ENCODE measurements around the gene KCNK7. TPM values are rescaled to one million over a fixed set of nuclear protein-coding genes. Genes with fewer than 3 reads are reported as not detected.
"Not testable (repeated sequence)": the region's sequence is repeated elsewhere in the genome, so short reads cannot be mapped to it uniquely, and the experiment has no call there.

The KCNK7 gene
- total RNA-seq, 1 donor from 2014 or later: 2.2 TPM

DNA sequence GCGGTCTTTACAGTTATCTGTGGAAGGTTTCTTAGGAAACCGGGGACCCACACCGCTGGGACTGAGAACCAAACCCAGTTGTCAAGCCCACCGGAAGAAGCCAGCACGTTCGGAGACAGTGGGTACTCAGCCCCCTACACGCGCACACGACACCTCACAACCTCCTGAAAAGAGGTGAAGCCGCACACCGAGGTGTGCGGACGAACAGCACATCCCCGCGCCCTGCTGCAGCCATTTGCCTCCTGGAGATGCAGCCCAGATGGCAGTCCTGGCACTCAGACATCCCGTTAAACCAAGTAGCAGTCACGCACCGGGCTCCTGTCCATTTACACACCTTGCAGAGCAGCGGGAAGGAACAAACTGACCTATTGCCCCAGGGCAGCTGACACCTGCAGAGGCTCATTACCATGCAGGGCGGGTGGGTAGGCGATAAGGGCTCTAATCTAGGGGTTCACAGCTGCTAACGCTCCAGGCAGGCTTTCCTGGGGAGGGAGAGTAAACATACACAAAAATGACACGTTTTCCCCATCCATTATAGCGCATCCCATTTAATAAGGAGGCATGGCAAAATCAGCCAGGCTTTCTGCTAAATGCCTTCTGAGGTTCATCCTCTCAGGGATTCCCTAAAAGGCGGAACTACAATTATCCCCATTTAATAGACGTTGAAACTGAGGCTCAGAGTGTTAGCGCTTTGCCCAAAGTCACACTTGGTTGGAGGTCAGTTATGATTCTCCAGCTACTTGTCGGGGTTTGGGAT, 20.6 kb downstream of the KCNK7 start:
- intact Hi-C loops (cut with micrococcal nuclease): loop anchor here (1.0 to 5.0 kb wide), 13 partner anchors 13 to 765 kb away; partner anchors contain the start of genes BANF1, CFL1, EIF1AD and FAU

DNA sequence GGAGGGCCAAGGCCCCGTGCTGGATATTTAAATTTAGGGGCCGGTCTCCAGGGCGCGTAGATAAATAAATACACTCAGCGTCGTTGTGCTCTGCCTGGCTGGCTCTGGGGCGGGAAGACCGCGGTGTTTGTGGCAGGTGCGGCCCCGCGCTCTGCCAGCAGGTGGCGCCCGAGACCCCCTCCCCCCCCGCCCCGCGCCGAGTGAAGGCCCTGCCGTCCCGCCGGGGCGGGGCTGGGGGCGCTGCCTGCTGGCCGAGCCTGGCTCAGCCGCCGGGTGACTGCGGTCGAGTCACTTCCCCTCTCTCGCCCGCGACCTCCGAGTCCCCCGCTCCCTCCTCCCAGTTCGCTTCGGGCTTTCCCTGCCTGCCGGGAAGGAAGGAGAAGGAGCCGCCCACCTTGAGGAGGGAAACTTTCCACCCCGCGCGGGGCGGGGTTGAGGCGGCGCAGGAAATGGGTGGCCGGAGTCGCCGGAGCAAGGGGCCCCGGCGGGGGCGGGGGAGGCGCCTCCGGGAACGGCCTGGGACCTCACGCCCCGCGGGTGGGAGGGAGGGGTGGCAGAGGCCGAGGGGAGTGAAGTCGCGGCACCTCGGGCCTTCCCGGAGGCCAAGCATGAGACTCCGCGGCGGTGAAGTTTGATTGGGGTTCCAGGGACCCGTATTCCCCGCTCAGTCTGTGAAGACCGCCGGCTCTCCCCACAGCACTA, 21.3 kb downstream of the KCNK7 start:
- intact Hi-C loops (cut with micrococcal nuclease): loop anchor here (1.0 to 5.0 kb wide), 11 partner anchors 14 to 764 kb away; partner anchors contain the start of genes BANF1, CFL1, EIF1AD and FAU

DNA sequence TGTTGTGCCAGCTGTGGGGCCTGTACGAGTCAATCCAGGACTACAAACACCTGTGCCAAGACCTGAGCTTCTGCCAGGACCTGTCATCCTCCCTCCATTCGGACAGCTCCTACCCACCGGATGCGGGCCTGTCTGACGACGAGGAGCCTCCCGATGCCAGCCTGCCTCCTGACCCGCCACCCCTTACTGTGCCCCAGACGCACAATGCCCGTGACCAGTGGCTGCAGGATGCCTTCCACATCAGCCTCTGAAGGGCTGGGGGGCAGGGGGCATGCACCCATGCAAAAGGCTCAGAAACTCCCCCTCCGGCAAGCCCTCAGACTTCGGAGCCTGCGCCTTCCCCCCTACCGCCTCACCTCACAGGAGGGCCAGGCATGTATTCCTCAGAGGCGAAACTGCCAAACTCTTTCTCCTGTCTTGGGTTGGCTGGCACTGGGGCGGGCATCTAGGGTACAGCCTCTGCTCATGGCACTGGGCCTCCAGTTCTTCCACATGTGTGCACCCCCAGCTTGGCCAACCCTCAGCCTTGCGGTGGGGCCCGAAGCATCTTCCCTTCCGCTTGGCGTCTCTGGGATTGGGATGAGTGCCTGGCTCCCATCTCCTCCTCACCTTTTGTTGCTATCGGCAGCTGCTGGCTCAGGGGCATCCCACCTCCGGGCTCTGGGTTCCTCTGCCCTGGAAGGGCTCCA, 22.1 kb downstream of the KCNK7 start:
- intact Hi-C loops (cut with micrococcal nuclease): loop anchor here (1.0 to 5.0 kb wide), 12 partner anchors 15 to 763 kb away; partner anchors contain the start of genes BANF1, CFL1, EIF1AD and FAU

DNA sequence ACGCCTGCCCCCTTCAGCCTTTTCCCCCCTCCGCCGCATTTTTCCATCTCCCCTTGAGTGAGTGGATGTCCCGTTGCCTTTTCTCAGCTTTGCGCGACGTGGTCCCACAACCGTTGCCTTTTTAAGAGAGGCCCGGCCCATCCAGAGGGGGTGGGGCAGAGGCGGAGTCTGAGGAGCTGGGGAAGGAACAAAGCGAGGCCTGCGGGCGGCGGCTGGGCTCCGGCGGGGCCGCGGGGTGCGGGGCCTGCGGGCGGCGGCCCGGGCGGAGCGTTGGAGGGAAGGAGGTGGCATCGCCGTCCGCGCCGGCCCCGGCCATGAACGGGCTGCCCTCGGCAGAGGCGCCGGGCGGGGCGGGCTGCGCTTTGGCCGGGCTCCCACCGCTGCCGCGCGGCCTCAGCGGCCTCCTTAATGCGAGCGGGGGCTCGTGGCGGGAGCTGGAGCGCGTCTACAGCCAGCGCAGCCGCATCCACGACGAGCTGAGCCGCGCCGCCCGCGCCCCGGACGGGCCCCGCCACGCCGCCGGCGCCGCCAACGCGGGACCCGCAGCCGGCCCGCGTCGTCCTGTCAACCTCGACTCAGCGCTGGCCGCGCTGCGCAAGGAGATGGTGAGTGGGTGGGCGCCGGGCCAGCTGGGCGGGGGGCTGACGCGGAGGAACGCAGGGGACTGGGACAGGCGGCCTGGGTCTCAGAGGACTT, 23.1 kb downstream of the KCNK7 start, which contains the start of gene FAM89B:
TSS of gene FAM89B (plus strand) at position 183 of the 696 bp plus-strand sequence. CDS start at position 315, 132 bp downstream.
- intact Hi-C loops (cut with micrococcal nuclease): loop anchor here (2.0 to 5.0 kb wide), 3 partner anchors 48 to 545 kb away; partner anchors contain the start of genes FAU, MRPL49, SCYL1 and SNX15

DNA sequence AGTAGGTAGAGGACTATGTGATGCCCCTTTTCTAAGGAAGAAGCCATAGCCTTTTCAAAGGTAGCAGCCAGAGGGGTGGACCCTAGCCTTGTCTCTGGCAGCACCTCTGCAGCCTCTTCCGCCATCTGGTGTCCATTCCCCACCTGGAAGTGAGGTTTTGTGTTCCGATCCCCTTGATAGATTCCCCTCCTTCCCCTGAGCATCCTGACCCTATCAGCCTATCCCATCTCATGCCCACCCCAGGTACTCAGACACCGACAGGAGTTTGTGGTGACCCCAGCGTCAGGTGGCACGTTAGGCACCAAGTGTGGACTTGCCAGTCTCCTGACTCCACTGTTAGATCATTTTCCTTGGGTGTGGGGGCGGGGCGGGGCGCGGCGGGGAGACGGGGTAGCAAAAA, 23.7 kb downstream of the KCNK7 start:
- intact Hi-C loops (cut with micrococcal nuclease): loop anchor here (2.0 to 5.0 kb wide), 6 partner anchors 47 to 545 kb away; partner anchors contain the start of genes FAU, KAT5, MRPL49 and NEAT1

DNA sequence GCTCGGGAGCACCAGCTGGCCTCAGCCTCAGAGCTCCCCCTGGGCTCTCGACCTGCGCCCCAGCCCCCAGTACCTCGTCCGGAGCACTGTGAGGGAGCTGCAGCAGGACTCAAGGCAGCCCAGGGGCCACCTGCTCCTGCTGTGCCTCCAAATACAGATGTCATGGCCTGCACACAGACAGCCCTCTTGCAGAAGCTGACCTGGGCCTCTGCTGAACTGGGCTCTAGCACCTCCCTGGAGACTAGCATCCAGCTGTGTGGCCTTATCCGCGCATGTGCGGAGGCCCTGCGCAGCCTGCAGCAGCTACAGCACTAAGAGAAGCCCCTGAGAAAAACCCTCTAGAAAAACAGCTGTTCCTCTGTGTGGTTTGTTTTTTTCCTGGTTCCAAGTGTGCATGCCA, 24.2 kb downstream of the KCNK7 start:
- intact Hi-C loops (cut with micrococcal nuclease): loop anchor here (2.0 to 5.0 kb wide), 5 partner anchors 141 to 544 kb away; partner anchors contain the start of genes FAU, KAT5, MRPL49 and NEAT1

DNA sequence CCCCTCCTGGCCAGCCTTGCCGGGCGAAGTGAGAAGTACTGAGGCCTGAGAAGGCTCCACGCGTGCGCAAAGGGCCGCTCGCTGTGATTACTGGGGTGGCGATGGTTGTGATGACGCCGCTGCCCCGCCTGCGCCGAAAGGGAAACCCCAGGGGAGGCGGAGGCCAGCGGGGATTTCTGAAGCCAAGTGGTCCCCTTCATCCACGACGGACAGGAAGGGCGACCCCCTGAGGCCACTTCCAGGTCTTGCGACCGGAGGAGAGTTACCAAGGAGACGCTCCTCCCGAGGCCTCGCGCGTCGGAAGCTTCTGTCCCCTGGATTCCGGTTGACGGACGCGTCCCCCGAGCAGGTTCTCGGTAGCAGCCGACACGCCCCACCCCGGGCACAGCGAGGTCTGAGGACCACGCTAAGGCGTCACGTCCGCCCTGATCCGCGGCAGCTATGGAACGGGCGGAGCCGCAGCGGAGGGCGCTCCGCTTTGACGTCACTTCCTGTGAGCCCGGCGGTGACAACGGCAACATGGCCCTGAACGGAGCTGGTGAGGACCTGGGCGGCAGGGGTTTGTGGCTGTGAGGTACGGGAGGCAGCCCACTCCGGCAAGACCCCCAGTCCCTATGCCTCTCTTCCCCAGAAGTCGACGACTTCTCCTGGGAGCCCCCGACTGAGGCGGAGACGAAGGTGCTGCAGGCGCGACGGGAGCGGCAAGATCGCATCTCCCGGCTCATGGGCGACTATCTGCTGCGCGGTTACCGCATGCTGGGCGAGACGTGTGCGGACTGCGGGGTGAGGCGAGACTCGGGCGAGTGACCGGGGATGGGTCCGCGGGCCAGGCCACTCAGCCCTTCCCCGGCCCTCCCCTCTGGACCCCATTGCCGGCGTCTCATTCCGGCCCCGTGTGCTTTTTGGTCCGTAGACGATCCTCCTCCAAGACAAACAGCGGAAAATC, 25.4 kb downstream of the KCNK7 start, which contains the start of gene ZNRD2:
TSS of gene ZNRD2 (plus strand) at position 505 of the 946 bp plus-strand sequence. CDS start at position 520, 15 bp downstream.
- intact Hi-C loops (cut with micrococcal nuclease): loop anchor here (1.0 to 5.0 kb wide), 14 partner anchors 17 to 792 kb away; partner anchors contain the start of genes BANF1, CDCA5, EIF1AD and FAU

DNA sequence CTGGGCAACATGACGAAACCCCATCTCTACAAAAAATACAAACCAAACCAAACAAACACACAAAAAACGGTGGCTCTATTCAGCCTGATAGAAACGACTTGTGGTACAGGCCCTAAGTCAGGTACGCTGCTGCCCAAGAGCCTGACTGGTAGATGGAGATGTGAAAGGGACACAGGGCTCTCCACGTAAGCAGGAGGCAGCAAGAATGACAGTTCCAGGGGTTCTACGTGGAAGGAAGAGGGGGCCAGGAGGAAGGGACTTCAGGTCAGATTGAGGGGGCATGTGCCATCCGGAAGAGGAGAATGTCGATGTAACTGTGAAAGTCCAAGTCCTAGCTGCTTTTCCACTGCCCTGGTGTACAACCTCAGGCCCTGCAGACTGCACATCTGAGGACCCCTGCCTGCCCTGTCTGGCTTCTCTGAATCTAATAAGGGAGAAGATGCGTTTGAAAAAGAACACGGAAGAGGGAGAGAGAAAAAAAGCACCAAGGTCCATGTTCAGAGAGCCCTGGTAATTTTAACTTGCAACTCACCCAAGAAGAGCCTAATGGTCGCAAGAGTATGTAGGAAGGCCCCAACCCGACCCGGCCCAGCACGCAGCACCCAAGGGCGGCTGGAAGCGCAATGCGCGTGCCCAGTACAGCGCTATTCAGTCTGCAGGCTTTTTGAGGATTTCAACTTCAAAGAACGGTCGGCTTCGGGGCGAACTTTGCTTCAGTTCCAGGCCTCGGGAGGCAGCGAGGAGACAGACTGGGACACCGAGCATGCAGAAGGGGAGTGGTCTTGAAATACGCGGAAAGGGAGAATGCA, 26.2 kb downstream of the KCNK7 start:
- intact Hi-C loops (cut with micrococcal nuclease): no loop called here

DNA sequence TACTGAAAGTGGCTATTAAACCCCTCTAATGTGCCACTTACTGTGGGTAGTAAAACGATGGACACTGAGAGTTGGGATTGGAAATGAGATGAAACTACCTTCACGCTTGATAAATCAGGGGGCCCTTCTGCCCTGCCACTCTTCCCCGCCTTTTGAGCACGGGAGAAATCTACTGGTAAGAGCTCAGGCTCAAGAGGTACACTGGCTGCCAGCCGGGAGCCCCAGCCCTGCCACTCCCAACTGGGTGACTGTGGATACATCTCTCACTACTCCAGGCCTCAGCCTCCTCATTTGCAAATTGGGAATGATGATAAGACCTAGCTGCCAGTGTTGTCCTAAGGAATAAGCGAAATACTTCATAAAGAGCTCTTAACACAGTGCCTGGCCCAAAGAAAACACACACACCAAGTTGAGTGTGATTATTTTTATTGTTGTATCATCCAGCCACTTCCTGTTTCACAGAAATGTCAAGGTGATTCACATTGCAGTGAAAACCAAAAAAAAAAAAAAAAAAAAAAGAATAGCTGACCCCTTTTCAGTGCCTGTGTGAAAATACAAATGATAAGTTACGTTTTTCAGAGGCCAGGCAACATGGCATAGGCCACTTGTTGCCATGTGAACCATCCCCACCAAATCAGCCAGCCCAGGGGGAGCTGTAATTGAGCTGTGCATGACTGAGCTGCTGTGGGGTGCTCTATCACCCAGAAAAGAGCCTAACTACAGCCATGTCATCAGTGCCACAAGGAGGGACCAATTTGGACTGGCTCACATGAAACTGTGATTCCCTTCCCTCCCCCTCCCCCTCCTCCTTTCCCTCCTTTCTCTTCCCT, 29.8 kb downstream of the KCNK7 start:
- intact Hi-C loops (cut with micrococcal nuclease): loop anchor here (1.0 kb wide), 1 partner anchor 8 kb away; the partner anchor contains the start of gene LTBP3

DNA sequence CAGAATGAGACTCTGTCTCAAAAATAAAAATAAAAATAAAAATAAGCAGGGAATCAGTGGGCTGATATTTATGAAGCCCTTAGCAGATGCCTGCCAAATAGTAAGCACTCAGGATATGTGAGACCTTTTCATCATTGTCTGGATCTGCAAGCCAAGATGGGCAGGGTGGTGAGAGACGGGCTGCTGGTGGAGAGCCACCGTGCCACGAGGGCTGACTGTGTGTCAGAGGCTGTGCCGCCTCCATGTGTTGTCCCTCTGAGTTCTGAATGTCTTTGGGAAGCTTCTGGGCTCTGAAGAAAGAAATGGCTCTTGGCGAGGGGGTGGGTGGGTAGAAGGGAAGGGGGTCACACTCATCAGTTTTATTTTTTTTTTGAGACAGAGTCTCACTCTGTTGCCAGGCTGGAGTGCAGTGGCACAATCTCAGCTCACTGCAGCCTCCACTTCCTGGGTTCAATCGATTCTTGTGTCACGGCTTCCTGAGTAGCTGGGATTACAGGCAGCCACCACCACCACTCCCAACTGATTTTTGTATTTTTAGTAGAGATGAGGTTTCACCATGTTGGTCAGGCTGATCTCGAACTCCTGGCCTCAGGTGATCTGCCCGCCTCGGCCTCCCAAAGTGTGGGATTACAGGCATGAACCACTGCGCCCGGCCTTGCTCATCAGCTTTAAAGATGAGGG, 30.6 kb downstream of the KCNK7 start:
- intact Hi-C loops (cut with micrococcal nuclease): not testable (repeated sequence)

DNA sequence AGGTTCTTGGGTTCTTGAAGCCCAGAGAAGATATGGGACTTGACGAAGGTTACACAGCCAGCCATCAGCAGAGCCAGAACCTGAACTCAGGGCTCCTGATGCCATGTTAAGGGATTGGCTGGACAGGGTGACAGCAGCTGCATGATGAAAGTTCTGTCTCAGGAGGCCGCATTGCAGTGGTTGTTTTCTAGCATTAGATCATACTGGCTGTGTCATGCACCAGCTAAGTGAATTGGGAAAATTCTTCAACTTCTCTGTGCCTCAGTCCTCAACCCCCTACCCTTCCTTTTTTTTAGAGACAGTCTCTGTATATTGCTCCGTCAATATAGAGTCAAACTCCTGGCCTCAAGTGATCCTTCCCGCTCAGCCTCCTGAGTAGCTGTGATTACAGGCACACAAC, 32.0 kb downstream of the KCNK7 start:
- intact Hi-C loops (cut with micrococcal nuclease): no loop called here

DNA sequence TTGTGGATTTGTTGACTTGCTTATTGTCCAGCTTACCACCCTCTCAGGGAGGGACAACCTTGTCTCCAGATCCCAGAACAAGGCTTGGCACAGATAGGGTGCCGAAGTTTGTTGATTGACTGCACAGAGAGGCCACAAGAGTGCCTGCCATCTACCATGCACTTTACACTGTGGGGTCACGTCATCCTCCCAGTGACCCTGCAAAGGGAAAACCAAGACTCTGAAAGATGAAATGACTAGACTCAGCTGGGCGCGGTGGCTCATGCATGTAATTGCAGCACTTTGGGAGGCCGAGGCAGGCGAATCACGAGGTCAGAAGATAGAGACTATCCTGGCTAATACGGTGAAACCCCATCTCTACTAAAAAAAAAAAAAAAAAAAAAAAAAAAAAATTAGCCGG, 32.8 kb downstream of the KCNK7 start:
- intact Hi-C loops (cut with micrococcal nuclease): no loop called here

DNA sequence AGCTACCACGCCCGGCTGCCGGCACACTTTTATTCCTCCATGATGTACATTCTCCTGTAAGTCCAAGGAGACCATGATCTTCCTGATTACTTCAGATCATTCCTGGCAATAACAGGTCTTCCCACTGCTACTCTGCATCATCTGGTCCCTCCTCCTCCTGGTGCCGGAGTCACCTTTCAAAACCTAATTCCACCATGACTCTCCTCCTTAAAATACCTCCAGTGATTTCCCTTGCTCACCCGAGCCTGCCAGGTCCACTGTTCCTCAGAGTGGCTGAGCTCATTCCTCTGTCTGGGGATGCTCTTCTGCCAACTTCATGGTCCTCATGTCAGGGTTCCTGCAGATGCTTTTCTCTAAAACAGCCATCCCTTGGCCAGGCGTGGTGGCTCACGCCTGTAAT, 33.6 kb downstream of the KCNK7 start:
- intact Hi-C loops (cut with micrococcal nuclease): no loop called here

DNA sequence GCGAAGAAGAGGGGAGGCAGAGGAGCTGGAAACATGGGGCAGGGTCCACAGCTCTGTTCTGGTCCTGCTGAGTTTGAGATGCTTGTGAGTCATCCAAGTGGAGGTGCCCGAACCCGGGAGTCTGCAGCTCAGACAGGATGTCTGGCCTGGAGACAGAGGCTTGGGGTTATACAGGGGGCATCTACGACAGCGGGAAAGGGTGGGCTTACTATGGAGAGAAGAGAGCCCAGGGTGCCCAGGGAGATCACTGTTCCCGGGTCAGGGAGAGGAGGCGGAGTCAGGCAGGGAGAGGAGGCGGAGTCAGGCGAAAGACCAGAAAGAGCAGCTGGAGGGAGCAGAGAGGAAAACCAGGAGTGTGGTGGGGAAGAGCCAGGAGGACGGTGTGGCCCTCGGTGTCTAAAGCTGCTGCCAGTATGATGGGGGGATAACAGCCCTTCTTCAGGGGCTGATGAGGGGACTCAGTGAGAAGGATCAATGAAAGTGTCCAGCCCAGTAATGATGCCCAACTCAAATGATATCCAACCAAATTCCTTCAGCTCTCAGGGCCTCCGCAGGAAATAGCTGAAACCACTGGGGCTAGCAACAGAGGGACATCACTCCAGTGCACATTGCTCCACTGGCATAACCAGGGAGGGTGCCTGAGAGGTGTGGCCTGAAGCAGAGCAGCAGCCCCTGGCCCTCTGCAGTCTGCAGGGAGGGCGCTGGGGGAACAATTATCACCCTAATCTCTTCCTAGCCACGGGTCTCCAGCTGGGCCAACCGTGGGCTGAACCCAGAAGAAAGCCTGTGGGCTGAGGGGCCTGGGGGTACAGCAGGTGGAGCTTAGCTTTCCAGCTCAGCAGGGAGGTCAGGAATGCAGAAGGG, 34.8 kb downstream of the KCNK7 start:
- intact Hi-C loops (cut with micrococcal nuclease): no loop called here

DNA sequence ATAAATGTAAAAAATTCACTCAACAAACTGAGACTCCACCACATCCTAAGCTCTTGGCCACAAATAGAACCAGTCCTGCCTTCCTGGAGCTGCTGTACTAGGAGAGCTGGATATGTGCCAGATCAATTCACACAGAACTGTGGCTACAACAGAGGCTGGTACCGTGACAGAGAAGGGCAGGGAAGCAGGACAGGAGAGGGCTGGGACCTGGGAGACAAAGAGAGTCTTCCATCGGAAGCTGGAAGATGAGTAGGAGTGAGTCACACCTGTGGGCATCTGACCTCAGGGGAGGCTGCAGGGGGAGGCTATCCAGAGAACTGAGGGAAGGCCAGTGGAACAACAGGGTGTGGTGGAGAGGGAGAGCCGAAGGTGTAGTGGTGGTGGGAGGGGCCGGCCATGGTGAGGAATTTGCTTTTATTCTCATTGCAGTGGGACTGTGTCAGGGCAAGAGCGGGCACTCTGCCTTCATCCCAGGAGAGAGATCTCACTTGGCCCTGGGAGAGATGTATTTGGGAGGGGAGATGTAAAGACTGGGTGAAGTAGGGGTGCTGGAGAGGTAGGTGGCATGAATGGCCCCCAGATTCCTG, 35.6 kb downstream of the KCNK7 start:
- intact Hi-C loops (cut with micrococcal nuclease): no loop called here

DNA sequence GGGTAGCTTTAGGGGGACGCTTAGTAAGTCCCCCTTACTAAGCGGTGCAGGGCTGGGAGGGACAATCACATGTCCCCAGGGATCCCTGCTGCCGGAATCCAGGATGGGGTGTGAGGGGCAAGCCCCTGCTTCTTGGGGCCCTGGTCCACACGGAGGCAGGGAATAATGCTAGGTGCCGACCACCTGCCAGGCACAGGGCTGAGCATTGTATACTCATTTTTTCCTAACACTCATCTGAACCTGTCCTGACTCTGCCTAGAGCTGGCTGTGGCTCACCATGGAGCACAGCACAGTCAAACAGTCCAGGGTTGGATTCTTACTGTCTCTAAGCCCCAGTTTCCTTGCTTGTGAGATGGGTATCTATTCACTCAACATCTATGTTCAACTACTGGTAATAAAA, 36.1 kb downstream of the KCNK7 start:
- intact Hi-C loops (cut with micrococcal nuclease): no loop called here

Data from T-helper 1 cell treated with Interleukin-12 subunit alpha and Interleukin-12 subunit beta and Interleukin-4 antibody, amounts not matched to agents 30 ng/mL and 1 ng/mL, for 36 hours (primary cell).